Omental fat pad (tissue), 4 donors: Measurements from ENCODE around the gene POR. TPM values are rescaled to one million over a fixed set of nuclear protein-coding genes. Genes with fewer than 3 reads are reported as not detected.

ENCODE experiments used
- ATAC-seq: fragments of 150-250 bp; one replicate; pipeline ENCODE4 v1.9.1; 2016; ENCODE audit warnings: mild to moderate bottlenecking, moderate library complexity; ENCODE audit not compliant: low FRiP score
- DNase-seq: peaks from one replicate; pipeline ENCODE4 v3.0.0-alpha.2; 2019; ENCODE audit warnings: low spot score
- total RNA-seq, 4 donors: library from RNA; depleted of rRNA; stranded (reverse); fragments of >200 nt; gene quantifications; one replicate each; pipeline ENCODE4 v1.1.0, GENCODE V29; 2016
- TF ChIP-seq, protein P1 (sequence below), 3 donors: fragments of 450-650 bp; IDR thresholded peaks; one replicate each; pipeline ENCODE4 v1.5.1; 2016 to 2017; ENCODE audit warnings: antibody characterized with exemption in 3 of 3, mild to moderate bottlenecking in 3 of 3, moderate library complexity in 2 of 3

POR gene
- total RNA-seq, 4 donors from 2014 or later = 105 to 243 (median 150) TPM

DNA sequence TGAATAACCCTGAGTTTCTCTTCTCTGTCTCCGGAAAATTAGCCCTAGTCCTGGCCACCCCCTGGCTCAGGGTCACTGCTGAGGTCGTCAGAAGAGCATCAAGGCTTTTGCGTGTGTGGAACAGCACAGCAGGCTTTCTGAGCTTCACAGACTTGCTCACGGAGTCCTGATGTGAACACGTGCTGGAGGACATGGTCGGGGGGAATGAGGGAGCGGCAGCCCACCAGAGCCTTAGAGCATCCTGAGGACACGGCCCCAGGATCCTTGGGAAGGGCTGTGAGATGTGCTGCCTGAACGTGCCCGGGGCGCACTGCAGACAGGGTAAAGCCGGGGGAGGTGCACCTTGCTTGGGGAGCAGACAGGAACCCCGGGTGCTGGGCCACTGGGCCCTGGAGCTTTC lies 50.7 kb downstream of the POR start:
- no peak for DNase-seq
- TF ChIP-seq, protein P1, sequence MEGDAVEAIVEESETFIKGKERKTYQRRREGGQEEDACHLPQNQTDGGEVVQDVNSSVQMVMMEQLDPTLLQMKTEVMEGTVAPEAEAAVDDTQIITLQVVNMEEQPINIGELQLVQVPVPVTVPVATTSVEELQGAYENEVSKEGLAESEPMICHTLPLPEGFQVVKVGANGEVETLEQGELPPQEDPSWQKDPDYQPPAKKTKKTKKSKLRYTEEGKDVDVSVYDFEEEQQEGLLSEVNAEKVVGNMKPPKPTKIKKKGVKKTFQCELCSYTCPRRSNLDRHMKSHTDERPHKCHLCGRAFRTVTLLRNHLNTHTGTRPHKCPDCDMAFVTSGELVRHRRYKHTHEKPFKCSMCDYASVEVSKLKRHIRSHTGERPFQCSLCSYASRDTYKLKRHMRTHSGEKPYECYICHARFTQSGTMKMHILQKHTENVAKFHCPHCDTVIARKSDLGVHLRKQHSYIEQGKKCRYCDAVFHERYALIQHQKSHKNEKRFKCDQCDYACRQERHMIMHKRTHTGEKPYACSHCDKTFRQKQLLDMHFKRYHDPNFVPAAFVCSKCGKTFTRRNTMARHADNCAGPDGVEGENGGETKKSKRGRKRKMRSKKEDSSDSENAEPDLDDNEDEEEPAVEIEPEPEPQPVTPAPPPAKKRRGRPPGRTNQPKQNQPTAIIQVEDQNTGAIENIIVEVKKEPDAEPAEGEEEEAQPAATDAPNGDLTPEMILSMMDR (IDR thresholded peaks at IDR 0.05) = no peak
- no peak for ATAC-seq

DNA sequence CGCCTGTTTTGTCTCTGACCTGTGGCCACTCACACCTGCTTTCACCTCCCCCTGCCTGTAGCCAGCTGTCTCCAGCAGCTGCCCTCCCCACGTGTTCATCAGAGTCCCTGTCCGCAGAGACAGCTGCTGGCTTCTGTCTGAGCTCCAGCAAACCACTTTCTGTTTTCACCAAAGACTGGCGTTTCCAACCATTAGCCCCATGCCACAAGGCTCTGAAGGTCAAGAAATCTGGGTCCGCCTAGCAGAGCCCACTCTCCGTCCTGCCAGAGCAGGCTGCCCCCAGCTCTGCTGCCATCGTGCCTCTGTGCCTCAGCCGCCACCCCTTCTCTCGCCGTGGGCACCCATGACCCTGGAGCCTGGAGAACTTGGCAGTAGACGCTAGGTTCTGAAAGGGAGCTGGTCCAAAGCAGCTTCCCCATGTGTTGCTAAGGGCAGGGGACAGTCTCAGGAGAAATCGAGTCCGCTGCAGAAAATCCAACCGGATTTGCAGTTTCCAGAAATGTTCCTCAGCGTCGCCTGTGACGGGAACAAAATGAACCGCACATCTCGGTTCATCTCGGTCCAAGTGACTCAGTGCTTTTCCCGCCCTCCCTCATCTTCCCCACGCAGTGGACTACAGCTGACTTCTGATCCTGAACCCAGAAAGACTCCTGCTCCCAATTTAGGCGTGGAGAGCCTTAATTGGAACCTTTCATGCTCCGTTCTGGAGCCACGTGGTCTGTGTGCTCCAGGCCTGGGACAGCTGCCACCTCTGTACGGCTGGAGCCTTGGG lies 51.4 kb downstream of the POR start:
- DNase-seq (no peak), ATAC-seq (peak; percentile 50)
- TF ChIP-seq, protein P1 (IDR thresholded peaks at IDR 0.05) = no peak

DNA sequence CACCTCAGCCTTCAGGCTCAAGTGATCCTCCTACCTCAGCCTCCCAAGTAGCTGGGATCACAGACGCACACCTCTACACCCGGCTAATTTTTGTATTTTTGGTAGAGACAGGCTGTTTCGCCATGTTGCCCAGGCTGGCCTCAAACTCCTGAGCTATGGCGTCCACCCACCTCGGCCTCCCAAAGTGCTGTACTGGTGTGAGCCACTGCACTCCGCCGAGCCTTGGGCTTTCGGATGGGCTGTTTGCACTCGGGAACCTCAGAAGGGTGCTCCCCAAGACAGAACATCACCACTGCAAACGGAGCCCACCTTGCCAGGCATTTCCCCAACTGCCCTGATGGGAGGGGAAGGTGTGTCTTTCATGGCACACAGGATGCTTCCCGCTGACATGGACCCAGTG lies 52.1 kb downstream of the POR start:
- TF ChIP-seq, protein P1 (IDR thresholded peaks at IDR 0.05) = no peak
- ATAC-seq (no peak), DNase-seq (no peak)

DNA sequence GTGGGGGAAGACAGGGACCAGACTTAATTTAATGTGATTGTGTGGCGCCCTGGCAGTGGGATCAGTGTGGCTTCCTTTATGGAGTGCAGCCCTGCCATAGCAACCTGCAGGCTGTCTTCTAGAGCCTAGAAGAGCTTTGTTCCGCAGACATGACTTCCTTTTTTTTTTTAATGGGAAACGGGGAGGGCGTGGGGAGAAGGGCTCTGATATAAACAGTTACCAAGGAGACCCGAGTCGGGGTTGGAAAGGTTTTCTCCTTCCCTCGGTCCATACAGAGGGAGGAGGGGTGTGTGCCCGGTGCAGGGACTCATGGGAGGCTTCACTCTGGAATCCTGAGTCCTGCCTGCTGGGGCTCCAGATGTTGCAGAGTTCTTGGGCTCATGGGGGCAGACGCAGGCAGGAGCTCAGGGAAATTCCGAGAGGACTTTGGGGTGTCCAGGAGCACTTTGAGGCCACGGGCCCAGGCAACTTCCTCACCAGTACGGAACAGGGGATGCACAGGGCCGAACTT lies 52.6 kb downstream of the POR start:
- DNase-seq (no peak), ATAC-seq (no peak)
- TF ChIP-seq, protein P1 (IDR thresholded peaks at IDR 0.05) = no peak

DNA sequence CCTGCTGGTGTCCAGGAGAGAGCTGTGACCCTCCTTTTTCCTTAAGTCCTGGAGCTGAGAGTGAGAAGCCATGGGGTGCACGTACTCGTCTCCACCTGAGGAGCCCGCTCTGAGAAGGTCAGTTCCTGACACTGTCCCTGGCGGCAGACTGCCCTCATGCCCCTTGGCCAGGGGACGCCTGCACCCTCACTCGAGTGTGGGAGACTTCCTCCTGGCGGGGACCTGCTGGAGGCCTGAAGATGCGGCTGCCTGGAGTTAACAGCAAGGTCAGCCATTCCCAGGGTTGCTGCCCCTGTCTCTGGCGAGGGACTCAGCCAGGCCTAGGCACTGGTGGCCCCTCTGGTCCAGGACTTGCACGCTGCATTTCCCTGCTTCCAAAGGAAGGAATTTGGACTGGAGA lies 53.1 kb downstream of the POR start:
- TF ChIP-seq, protein P1 (IDR thresholded peaks at IDR 0.05) = no peak
- ATAC-seq = no peak
- DNase-seq = no peak

DNA sequence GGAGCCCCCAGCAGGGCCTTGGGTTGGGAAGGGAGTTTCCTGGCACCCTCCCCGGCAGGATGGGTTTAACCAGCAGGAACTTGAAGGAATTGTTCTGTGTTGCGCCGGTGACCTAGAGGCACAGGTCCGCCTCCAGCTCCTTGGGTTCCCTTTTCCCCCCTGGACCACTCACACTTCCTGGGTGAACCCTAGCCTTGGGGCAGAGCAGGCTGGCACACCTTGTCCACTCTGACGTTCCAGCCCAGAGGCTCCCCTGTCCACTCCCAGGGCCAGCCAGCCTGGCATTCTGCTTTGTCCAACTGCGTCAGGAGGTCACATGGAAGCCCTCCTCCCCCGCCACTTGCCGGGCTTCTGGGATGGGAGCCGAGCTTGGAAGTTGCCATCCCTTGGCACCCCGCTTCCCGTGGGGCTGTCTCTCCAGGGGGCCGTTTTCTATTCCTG lies 53.6 kb downstream of the POR start:
- no peak for ATAC-seq
- TF ChIP-seq, protein P1 (IDR thresholded peaks at IDR 0.05) = no peak
- DNase-seq = no peak

DNA sequence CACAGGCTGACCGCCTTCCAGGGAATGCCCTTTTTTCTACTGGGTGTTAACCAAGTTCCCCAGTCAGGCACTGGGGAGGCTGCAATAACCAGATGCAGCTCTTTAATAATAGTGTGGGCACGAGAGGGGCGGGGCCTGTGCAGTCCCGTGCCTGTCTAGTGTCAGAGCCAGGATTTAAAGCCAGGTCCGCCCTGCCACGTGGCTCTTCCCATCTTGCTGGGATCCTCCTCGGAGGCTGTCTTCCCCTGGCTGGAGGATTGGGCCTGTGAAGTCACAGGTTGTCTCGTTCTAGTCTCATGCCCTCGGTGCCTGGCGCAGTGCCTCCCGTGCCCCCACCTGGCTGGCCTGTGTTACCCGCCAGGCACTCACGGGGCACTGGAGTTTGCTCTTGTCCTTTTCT lies 54.2 kb downstream of the POR start:
- TF ChIP-seq, protein P1 (IDR thresholded peaks at IDR 0.05) = no peak
- ATAC-seq = no peak
- DNase-seq = no peak
